COLO829 (cell line): Measurements from ENCODE around the gene GNG7.
"Not testable (repeated sequence)": the region's sequence is repeated elsewhere in the genome, so short reads cannot be mapped to it uniquely, and the experiment has no call there.

ENCODE experiments used
- DNase-seq: peaks from one replicate; pipeline ENCODE4 v3.0.0; 2012; ENCODE audit warnings: low spot score

GNG7 gene

GRCh38 chr19:2533686-2534422 lies 168.6 kb downstream of the GNG7 start:
- DNase-seq = no peak

- no peak for DNase-seq
Measured at GRCh38 chr19:2533072-2533425, 169.4 kb downstream of the GNG7 start.

GRCh38 chr19:2532252-2533071 lies 170.0 kb downstream of the GNG7 start:
- DNase-seq = no peak

GRCh38 chr19:2529942-2530341 lies 172.6 kb downstream of the GNG7 start:
- DNase-seq = not testable (repeated sequence)

GRCh38 chr19:2529473-2529918 lies 173.0 kb downstream of the GNG7 start:
- no peak for DNase-seq

GRCh38 chr19:2528675-2529101 lies 173.8 kb downstream of the GNG7 start:
- no peak for DNase-seq

- DNase-seq = no peak
Measured at GRCh38 chr19:2527686-2528085, 174.8 kb downstream of the GNG7 start.

GRCh38 chr19:2527171-2527570 lies 175.3 kb downstream of the GNG7 start:
- no peak for DNase-seq

- no peak for DNase-seq
Measured at GRCh38 chr19:2524840-2525723, 177.4 kb downstream of the GNG7 start.

GRCh38 chr19:2524361-2524839 lies 178.1 kb downstream of the GNG7 start:
- DNase-seq = no peak

GRCh38 chr19:2523630-2524311 lies 178.7 kb downstream of the GNG7 start:
- no peak for DNase-seq

- no peak for DNase-seq
Measured at GRCh38 chr19:2519482-2519881, 183.0 kb downstream of the GNG7 start.

GRCh38 chr19:2518856-2519255 lies 183.6 kb downstream of the GNG7 start:
- not testable (repeated sequence) for DNase-seq

GRCh38 chr19:2517881-2518601 lies 184.5 kb downstream of the GNG7 start:
- DNase-seq = no peak

GRCh38 chr19:2516727-2517126 lies 185.8 kb downstream of the GNG7 start:
- no peak for DNase-seq

GRCh38 chr19:2514981-2515518 lies 187.4 kb downstream of the GNG7 start:
- no peak for DNase-seq

- no peak for DNase-seq
Measured at GRCh38 chr19:2512523-2513431, 189.7 kb downstream of the GNG7 start.

GRCh38 chr19:2511991-2512390 lies 190.5 kb downstream of the GNG7 start:
- no peak for DNase-seq

GRCh38 chr19:2511570-2511969 lies 190.9 kb downstream of the GNG7 start:
- no peak for DNase-seq

- DNase-seq = no peak
Measured at GRCh38 chr19:2509096-2509495, 193.4 kb downstream of the GNG7 start.
